ENCODE results near the gene RUNDC3A. TPM values are rescaled to one million over a fixed set of nuclear protein-coding genes. Genes with fewer than 3 reads are reported as not detected.

RUNDC3A gene
- 1 to 10 TPM in 1 of 4 donors, under 1 TPM in 2, not detected in 1; 0.54 to 1.5 (median 0.69) TPM for total RNA-seq

GRCh38 chr17:44308320-44308818 lies at the start of gene RUNDC3A:
TSS of gene RUNDC3A (plus strand) at chr17:44308601. CDS start at chr17:44308833, 232 bp downstream.
- Histone ChIP-seq H3K4me1 (peaks cover 0 to 23% (median 14%) of the 10 kb centered on the region in 3 donors), H3K36me3 (no peaks in the 10 kb centered on the region), H3K27me3 (peaks cover 18% of the 10 kb centered on the region), H3K9me3 (no peaks in the 10 kb centered on the region), H3K4me3 (peak within 1 kb of the TSS; percentile 17 to 57), H3K27ac (peak within 1 kb of the TSS in 3 of 4 donors; percentile 70 to 75 (median 72))
- ATAC-seq: peak; percentile 93
- no CpG with 5 or more reads among the region's 39 CpGs for WGBS, 2 donors (ENCODE audit: low coverage in 1 of 2)
- TF ChIP-seq CTCF (IDR thresholded peaks at IDR 0.05): no peak
- TF ChIP-seq POLR2A (IDR thresholded peaks at IDR 0.05): no peak
- no peak for TF ChIP-seq EP300 (IDR thresholded peaks at IDR 0.05)
- no peak for TF ChIP-seq POLR2AphosphoS5 (IDR thresholded peaks at IDR 0.05)

GRCh38 chr17:44258811-44259351 lies 49.5 kb upstream of the RUNDC3A start:
- no peaks in the 10 kb centered on the region for H3K9me3 ChIP-seq
- H3K36me3 ChIP-seq: no peaks in the 10 kb centered on the region
- ATAC-seq: no peak
- no peak overlapping the region for H3K27ac ChIP-seq
- H3K27me3 ChIP-seq: peaks cover 14% of the 10 kb centered on the region
- 75 to 86% methylated on average over 3 to 7 of the region's 17 CpGs for WGBS, 2 donors (ENCODE audit: low coverage in 1 of 2)
- no peak overlapping the region for H3K4me3 ChIP-seq
- no peaks in the 10 kb centered on the region for H3K4me1 ChIP-seq
- no peak for TF ChIP-seq POLR2AphosphoS5 (IDR thresholded peaks at IDR 0.05)
- TF ChIP-seq POLR2A (IDR thresholded peaks at IDR 0.05): no peak
- TF ChIP-seq CTCF (IDR thresholded peaks at IDR 0.05): no peak
- TF ChIP-seq EP300 (IDR thresholded peaks at IDR 0.05): no peak

- H3K4me1 ChIP-seq: no peaks in the 10 kb centered on the region
- no peaks in the 10 kb centered on the region for H3K9me3 ChIP-seq
- H3K27me3 ChIP-seq: peaks cover 8% of the 10 kb centered on the region
- WGBS, 2 donors (ENCODE audit: low coverage in 1 of 2): no CpG with 5 or more reads among the region's 6 CpGs
- H3K4me3 ChIP-seq: no peak overlapping the region
- H3K27ac ChIP-seq: no peak overlapping the region
- TF ChIP-seq EP300 (IDR thresholded peaks at IDR 0.05): no peak
- no peak for TF ChIP-seq POLR2AphosphoS5 (IDR thresholded peaks at IDR 0.05)
- no peak for TF ChIP-seq CTCF (IDR thresholded peaks at IDR 0.05)
- TF ChIP-seq POLR2A (IDR thresholded peaks at IDR 0.05): no peak
- no peaks in the 10 kb centered on the region for H3K36me3 ChIP-seq
- no peak for ATAC-seq
Measured at GRCh38 chr17:44260296-44260695, 48.1 kb upstream of the RUNDC3A start.

- H3K27me3 ChIP-seq: peaks cover 2% of the 10 kb centered on the region
- 0 to 49% methylated on average over 1 to 3 of the region's 11 CpGs for WGBS, 2 donors (ENCODE audit: low coverage in 1 of 2)
- H3K27ac ChIP-seq: no peak overlapping the region
Measured at GRCh38 chr17:44262654-44263225, 45.7 kb upstream of the RUNDC3A start.

More at GRCh38 chr17:44262654-44263225, 45.7 kb upstream of the RUNDC3A start:
- TF ChIP-seq EP300 (IDR thresholded peaks at IDR 0.05) (no peak), POLR2A (IDR thresholded peaks at IDR 0.05) (no peak), POLR2AphosphoS5 (IDR thresholded peaks at IDR 0.05) (no peak), CTCF (IDR thresholded peaks at IDR 0.05) (no peak)
- Histone ChIP-seq H3K4me3 (no peak overlapping the region), H3K4me1 (no peaks in the 10 kb centered on the region), H3K36me3 (no peaks in the 10 kb centered on the region), H3K9me3 (no peaks in the 10 kb centered on the region)
- ATAC-seq: no peak

Data from gastroesophageal sphincter (tissue), 4 donors.